GM19238 (cell line): Measurements from ENCODE around the gene ROBO1.

ENCODE experiments used
- DNase-seq: peaks from one replicate; pipeline ENCODE4 v3.0.0; 2011; ENCODE audit warnings: low spot score; ENCODE audit not compliant: insufficient read length

Gene ROBO1

GRCh38 chr3:78659386-78659987 lies 1108.3 kb downstream of the ROBO1 start:
- DNase-seq, result no peak

GRCh38 chr3:78647726-78648125 lies 1120.1 kb downstream of the ROBO1 start:
- no peak for DNase-seq

- peak; percentile 3 for DNase-seq
These were observed 1122.0 kb downstream of the ROBO1 start for GRCh38 chr3:78645628-78646310.

GRCh38 chr3:78644847-78645246 lies 1123.0 kb downstream of the ROBO1 start:
- no peak for DNase-seq

- DNase-seq, result no peak
These were observed 1125.4 kb downstream of the ROBO1 start for GRCh38 chr3:78642226-78643035.

- no peak for DNase-seq
These were observed 1126.1 kb downstream of the ROBO1 start for GRCh38 chr3:78641703-78642102.

- DNase-seq, result no peak
These were observed 1133.5 kb downstream of the ROBO1 start for GRCh38 chr3:78634316-78634715.

- DNase-seq, result no peak
These were observed 1134.2 kb downstream of the ROBO1 start for GRCh38 chr3:78633626-78634025.

GRCh38 chr3:78632925-78633553 lies 1134.8 kb downstream of the ROBO1 start:
- DNase-seq, result no peak

- no peak for DNase-seq
These were observed 1138.3 kb downstream of the ROBO1 start for GRCh38 chr3:78629544-78629943.

GRCh38 chr3:78621061-78621716 lies 1146.6 kb downstream of the ROBO1 start:
- DNase-seq, result no peak

- no peak for DNase-seq
These were observed 1153.3 kb downstream of the ROBO1 start for GRCh38 chr3:78614486-78614885.

GRCh38 chr3:78613421-78613879 lies 1154.3 kb downstream of the ROBO1 start:
- no peak for DNase-seq

GRCh38 chr3:78611278-78611677 lies 1156.5 kb downstream of the ROBO1 start:
- DNase-seq, result no peak

GRCh38 chr3:78610462-78611125 lies 1157.2 kb downstream of the ROBO1 start:
- DNase-seq, result no peak

- no peak for DNase-seq
These were observed 1161.0 kb downstream of the ROBO1 start for GRCh38 chr3:78606756-78607155.

- no peak for DNase-seq
These were observed 1162.6 kb downstream of the ROBO1 start for GRCh38 chr3:78605178-78605577.

GRCh38 chr3:78604341-78604740 lies 1163.5 kb downstream of the ROBO1 start:
- DNase-seq, result no peak

- no peak for DNase-seq
These were observed 1166.5 kb downstream of the ROBO1 start for GRCh38 chr3:78601249-78601648.

GRCh38 chr3:78589778-78590177 lies 1178.0 kb downstream of the ROBO1 start:
- DNase-seq, result no peak
